ENCODE data around the gene REX1BD.
"Not testable (repeated sequence)": the region's sequence is repeated elsewhere in the genome, so short reads cannot be mapped to it uniquely, and the experiment has no call there.

The REX1BD gene

DNA sequence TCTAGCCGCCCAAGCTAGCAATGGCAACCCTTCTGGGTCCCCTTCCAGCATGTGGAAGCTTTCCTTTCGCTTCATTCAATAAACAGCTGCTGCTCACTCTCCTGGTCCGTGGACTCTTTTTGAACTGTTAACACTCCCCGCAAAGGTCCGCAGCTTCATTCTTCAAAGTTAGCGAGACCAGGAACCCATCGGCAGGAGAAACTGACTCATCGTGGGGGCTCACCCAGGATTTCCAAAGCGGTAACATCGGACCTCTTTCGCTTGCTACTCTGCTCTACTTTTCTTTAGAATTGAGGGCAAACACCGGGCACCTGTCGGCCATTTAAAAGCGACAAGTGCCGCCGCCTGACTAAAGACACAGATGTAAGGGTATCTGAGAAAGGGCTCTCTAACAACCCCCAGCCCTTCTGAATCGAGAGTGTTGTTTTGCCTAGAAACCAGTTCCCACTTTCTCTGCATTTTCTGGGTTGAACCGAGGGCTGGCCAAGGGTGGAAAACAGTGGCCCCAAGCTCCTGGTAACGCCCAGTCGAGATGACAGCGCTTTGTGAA lies 11.2 kb upstream of the REX1BD start:
- DNase-seq = no peak

DNA sequence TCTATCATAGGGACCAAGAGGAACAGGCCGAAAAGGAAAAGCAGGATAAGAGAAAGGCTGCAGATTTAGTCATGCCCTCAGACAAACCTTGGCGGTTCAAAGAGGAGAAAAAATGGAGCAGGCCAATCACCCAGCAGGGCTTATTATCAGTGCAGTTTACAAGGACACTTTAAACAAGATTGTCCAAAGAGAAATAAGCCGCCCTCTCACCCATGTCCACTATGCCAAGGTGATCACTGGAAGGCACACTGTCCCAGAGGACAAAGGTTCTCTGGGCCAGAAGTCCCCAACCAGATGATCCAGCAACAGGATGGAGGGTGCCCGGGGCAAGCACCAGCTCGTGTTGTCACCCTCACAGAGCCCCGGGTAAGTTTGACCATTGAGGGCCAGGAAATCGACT lies 8.3 kb upstream of the REX1BD start:
- no peak for DNase-seq

DNA sequence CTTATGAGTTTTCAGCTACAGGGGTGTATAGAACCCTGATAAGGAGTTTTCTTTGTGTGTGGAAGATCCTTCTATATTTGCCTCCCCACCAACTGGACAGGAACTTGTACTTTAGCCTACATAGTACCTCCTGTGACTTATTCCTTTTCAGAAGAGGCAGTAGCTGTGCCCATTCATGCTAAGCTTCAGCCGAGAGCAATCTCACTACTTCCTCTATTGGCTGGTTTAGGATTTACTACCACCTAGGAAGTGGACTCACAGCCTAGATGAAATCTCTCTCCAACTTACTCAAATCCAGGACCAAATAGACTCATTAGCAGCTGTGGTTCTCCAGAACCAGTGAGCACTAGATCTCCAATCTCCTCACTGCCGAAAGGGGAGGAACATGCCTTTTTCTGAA lies 2.3 kb upstream of the REX1BD start:
- no peak for DNase-seq

DNA sequence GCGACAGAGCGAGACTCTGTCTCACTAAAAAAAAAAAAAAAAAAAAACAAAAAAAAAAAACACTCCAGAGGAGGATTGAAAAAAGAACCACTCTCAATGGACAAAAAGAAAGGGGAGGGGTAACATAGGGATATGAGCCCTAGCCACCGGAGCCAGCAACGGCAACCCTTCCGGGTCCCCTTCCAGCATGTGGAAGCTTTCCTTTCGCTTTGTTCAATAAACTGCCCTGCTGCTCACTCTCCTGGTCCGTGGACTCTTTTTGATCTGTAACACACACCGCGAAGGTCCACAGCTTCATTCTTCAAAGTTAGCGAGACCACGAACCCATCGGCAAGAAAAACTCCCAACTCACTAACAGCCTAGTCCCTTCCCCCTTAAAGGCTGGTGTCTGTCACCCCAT lies 1.0 kb upstream of the REX1BD start:
- no peak for DNase-seq

DNA sequence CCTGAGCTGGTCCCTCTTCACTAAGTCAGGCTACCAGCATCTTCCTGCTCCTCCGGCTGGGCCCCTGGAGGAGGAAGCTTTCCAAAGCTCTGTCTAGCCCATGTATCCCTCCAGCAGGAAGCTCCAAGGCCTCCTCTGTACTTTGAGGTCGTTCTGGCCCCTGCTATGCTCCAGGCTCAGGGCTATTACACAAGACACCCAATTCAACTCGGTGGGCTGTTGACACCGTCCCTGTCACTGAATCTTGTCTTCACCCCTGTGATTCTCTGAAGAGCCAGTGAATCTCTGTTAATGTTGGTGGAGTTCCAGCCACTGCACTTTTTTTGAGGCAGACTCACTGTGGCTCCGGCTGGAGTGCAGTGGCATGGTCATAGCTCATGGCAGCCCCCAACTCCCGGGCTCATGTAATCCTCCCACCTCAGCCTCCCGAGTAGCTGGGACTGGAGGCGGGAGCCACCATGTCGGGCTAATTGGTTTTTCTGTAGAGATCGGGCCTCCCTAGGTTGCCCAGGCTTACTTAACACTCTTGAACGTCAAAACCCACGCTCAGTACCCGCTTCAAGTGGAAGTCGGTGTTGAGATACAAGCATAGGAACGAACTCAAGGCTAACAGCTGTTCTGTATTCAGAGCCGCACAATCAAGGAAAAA lies 512 bp upstream of the REX1BD start:
- DNase-seq = peak in 1 of 5 experiments; percentile 75

DNA sequence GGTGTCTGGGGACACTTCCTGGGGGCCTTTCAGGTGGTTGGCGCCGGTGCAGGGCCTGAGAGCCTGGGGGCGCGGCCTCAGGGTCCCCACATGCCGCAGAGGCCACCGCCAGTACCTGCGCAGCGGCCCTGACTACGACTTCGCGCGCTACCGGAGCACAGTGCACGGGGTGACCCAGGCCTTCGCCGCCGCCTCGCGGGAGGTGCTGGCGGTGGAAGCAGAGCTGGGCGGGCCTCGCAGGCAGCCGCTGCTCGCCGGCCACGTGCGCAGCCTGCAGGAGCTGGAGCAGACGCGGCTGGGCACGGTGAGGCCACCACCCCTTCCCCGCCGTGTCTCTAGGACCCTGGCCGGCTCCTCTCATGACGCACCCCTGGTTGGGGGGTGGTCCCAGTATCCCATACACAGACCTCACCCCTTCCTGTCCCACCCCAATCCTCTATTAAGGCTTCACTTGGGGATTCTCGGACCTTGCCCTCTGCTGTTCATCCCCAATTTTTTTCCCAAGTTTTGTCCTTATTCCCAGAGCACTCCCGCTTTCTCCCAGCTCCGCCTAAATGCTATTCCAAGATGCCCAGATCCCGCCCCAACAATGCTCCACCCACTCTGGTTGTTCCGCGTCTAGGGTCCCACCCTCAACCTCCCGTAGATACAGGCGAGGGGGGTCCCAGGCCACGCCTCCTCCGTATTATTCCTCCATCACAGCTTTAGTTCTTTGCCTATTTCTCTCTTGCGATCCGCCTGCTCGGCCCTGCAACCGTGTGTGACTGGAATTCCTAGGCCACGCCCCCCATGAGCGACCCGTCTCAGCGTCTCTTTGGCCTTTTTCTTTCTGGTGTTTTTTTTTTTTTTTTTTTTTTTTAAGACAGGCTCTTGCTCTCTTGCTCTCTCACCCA lies 1.0 kb downstream of the REX1BD start:
- peak in 4 of 5 experiments; percentile 52 to 89 (median 63) for DNase-seq

DNA sequence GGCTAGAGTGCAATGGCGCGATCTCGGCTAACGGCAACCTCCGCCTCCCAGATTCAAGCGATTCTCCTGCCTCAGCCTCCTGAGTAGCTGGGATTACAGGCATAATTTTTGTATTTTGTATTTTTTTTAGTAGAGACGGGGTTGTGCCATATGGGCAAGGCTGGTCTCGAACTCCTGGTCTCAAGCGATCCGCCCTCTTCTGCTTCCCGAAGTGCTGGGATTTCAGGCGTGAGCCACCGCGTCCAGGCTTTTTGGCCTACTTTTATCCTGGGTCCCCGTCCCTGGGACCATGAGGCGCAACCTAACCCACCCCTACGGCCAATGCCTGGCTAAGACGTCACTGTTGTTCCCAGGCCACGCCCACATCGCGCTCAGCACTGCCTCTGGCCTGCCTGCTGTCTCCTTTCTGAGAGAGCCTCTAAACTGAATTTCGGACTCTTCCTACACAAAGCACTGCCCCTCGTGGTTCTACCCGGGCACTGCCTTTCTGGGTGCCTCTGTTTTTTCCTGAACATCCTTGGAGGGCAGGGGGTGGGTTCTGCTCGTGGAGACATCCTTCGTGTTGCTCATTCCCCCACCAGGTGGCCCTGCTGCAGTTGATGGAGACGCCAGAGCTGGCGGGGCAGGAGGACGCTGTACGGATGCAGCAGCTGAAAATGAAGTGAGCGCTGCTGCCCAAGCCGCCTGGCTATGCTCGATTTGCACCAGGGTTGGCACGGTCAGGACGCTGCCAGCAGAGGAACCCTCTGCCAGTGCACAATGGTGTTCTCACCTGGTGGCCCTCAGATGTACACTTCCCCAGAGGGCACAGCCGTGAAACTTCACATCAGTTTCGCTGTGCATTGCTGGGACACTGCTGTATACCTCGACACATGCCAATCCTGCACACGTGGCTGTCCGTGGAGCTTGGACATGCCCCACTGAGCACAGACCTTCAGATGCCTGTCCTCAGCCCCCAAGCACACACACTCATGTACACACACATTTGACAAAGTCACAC lies 2.0 kb downstream of the REX1BD start:
- DNase-seq = peak in 1 of 5 experiments; percentile 38

DNA sequence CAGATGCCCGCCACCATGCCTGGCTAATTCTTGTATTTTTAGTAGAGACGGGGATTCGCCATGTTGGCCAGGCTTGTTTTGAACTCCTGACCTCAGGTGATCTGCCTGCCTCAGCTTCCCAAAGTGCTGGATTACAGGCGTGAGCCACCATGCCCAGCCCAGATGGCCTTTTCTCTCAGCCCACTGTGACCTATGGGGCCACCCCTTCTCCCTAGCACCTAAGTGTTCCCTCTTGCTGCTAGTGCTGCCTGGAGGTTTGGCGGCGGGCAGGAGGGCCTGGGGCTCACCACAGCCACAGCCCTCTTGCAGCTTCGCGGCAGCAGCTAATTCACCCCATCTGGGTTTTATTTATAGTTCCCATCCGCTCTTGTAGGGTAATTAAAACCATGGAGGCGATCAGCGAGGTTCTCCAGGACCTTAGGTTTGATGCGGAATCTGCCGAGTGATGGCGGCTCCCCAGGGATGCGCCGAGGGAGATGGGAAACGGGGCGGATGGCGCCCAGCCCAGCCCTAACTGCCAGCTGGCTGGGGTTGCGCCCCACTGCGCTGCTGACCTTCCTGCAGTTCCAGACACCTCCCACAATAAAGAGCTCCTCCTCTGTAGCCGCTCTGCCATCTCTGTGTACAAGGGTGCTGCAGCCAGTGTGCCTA lies 3.3 kb downstream of the REX1BD start:
- no peak for DNase-seq

DNA sequence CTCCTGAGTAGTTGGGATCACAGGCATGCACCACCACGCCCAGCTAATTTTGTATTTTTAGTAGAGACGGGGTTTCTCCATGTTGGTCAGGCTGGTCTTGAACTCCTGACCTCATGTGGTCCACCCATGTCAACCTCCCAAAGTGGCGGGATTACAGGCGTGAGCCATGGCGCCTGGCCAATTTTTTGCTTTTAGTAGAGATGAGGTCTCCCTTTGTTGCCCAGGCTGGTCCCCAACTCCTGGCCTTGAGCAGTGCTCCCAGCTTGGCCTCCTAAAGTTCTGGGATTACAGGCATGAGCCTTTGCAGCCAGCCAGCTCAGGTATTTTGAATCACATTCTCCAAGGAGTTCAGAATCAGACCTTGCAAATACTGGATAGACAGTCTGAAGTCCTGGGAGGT lies 4.1 kb downstream of the REX1BD start:
- not testable (repeated sequence) for DNase-seq

DNA sequence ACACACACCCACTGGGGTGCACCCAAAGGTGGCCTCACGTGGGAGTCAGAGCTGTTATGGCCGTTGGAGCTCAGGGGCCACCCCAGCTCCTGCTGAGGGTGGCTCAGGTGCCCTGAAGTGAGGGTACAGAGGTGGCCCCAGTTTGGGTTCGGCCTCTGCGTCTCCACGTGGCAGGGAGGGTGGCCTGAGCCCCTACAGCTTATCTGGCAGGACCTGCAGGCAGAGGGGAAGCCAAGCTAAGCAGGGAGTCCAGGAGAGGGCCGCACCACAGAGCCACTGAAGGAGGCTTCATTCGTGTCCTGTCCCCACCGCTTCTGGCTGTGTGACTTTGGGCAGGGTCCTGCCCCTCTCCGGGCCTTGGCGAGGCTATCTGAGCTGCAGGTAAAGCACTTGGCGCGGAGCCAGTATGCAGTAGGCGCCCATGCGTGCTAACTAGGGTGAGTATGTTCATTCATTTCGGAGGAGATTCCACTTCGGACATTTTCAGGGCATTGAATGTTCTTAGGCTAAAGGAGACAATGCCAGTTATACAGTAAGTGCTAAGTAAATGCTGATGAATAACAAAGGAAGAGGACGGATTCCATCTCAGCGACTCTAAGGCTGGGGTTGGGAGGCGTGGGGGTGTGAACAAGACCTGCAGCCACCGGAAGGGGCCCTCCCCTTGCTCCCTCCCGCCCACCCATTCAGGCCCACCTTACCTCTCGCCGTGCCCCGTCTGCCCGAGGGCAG lies 4.9 kb downstream of the REX1BD start:
- DNase-seq = no peak

DNA sequence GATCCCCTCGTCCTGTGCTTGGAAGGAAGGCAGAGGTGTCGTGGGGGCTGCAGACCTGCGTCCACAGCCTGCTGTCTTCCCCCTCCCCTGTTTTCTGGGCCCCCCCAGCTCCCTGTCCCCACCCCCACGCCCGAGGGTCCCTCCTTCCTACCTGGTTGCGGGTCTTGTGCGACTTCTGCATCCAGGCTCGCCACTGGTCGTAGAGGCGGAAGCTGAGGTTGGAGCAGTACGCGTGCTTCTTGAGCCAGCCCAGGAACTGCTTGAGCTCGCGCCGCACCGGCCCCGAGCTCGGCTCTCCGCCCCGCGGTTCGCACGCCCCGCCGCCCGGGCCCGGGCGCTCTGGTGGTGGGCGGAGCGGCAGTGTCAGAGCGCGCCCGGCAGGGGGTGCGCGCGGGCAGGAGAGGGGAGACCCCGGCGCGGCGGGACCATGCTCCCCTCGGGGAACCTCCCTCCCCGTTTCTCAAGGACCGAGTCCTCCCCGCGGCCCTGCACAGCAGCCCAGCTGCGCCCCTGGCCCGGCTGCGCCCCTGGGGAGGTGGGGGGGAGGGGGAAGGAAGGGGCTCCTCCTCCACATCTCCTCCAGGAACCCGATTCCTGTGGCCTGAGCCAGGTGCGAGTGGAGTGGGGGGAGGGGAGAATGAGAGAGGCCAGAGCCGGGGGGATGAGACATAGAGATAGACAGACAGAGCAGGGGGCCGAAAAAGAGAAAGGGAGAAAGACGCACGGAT lies 5.7 kb downstream of the REX1BD start:
- peak; percentile 57 to 69 (median 65) for DNase-seq

DNA sequence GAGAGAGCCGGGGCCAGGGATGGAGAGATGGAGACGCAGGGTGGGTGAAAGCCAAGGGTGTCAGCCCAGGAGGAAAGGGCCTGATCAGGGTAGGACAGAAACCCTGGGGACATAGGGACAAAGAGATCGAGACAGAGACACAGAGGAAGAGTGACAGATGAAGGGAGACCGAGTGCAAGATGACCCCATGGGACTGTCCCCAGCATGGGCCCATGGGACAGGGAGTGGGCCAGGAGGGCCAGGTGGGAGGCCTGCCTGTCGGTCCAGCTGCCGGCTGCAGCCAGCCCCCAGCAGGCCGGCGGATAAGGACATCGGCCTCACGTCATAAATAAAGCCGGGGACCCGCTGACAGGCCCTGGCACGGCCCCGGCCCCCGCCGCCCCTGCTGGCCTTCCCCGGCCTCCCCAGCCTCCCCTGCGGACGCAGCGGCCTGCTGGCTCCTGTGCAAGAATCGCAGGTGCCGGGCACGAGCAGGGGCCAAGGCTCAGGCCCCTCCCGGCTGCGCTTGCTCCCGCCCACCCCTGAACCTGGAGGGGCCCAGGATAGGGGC lies 6.3 kb downstream of the REX1BD start:
- DNase-seq = no peak

DNA sequence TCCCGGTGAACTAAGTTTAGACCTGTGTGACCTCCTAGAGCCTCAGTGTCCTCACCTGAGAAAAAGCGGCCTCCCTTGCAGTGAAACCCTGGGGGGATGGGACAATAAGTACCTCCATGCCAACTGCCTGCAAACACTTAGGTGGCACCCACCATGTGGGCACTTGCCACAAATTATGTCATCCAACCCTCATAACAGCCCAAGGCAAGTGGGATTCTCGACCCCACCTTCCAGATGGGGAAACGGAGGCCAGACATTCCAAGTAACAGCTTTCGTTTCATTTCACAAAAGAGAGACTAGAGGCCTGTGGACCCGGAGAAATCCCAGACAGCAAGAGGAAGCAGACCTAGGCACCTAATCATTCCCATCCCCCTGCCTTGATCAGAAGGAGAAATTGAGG lies 6.9 kb downstream of the REX1BD start:
- no peak for DNase-seq

DNA sequence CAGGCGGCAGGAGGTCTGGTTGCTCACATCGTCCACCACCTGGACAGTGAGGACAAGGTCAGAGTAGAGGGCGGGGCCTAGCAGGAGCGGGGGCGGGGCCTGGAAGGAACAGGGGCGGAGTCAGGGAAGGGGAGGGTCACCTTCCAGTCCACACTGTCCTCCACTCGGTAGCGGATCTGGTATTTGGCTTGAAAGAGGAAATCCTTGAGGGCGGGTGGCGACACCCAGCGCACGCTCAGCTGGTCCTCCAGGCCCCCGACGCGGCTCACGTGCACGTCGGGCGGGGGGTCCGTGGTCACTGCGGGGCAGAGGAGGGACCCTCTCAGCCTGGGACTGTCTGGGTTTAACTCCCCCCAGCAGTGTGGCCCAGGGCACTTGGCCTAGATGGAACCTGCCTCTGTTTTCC lies 8.2 kb downstream of the REX1BD start:
- DNase-seq = no peak

DNA sequence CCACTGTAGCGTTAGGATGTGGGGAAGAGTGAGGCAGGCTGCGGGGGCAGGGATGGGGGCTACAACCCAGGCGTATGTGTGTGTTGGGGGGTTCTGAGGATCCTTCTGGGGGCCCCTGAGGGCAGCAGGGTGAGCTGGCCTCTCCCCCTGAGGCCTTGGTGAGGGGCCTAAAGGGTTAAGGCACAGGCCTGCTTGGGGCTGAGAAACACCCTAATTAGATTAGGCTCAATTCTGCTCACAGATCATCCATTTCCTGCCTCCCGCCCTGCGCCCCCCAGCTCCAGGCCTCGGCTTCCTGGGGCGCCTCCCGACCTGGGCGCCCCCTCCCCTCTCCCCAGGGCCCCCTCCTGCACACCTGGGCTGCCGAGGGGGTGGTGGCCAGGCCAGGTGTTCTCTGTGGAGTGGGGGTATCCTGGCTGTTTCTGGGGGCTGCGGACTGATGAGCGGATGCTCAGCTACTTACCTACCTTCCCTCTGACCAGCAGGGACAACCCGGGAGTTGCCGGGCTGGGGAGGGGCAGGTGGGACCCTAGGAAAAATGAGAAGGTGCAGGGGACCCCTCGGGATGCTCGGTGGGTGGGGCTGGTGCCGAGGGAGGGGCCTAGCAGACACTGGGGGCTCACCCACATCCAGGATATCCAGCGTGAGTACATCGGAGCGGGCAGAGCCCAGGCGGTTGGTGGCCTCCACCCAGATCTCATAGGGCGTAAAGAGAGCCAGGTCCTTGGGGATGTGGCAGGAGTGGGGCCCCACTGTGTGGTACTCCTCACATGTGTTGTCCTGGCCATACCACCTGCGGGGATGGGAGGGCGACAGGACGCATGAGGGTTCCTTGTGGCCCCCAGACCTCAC lies 9.4 kb downstream of the REX1BD start:
- no peak for DNase-seq

DNA sequence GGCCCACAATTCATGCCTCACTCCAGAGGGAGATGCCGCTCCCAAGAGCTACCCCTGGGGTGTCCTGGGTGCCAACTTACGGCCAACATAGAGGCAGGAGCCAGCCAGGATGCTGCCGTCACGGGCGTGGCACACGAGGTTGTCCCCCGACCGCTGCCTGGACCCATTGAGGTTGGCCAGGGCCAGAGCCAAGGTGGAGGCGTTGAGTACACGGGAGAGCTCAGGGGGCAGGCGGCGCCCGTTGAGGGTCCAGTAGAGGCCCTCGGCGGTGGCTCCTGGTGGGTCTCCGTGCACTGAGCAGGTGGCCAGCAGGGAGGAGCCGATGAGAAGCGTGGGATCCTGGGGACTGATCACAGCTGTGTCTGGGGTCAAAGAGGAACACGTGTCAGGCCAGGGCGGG lies 10.9 kb downstream of the REX1BD start:
- no peak for DNase-seq

DNA sequence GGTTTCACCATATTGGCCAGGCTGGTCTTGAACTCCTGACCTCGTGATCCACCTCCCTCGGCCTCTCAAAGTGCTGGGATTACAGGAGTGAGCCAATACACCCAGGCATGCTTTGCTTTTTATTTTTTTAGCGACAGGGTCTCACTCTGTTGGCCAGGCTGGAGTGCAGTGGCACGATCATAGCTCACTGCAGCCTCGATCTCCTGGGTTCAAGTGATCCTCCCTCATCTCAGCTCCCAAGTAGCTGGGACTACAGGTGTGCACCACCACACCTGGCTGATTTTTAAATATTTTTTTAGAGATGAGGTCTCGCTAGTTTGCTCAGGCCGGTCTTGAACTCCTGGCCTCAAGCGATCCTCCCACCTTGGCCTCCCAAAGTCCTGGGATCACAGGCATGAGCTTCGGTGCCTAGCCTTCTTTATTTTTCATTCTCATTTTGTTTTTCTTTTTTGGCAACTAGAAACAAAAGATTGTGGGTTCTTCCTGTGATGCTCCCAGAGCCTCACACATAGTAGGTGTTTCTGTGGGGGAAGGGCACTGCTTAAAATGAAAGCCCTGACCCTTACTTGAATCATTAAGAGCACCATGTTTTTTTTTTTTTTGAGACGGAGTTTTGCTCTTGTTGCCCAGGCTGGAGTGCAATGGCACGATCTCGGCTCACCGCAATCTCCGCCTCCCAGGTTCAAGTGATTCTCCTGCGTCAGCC lies 12.2 kb downstream of the REX1BD start:
- DNase-seq = not testable (repeated sequence)

DNA sequence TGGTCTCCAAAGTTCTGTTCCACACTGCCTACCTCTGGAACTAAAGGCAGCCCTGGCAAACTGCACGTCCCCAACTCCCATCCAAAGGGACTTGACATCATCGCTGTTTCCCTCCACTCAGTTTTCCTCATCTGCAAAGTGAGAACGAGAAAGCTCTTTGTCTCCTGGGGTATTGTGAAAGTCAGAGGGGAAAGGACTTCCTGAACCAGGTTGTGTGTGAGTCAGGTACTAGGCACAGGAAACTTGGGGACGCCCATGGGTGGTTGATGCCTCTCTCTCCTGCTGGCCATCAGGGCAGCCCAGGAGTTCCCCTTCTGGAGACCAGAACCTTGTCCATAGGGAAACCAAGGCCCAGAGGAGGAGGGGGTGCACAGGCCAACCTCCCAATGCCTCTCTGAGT lies 13.3 kb downstream of the REX1BD start:
- DNase-seq = no peak
